Subcutaneous adipose tissue (tissue), 4 donors: ENCODE data around the gene TMEM132A. TPM values are rescaled to one million over a fixed set of nuclear protein-coding genes. Genes with fewer than 3 reads are reported as not detected.

ENCODE experiments used
- CTCF ChIP-seq: fragments of 450-650 bp; IDR thresholded peaks from one replicate; pipeline ENCODE4 v1.5.1; 2016; ENCODE audit warnings: low read depth, mild to moderate bottlenecking, control low read depth, antibody characterized with exemption, moderate library complexity
- total RNA-seq, 4 donors: library from RNA; depleted of rRNA; stranded (reverse); fragments of >200 nt; gene quantifications; one replicate each; pipeline ENCODE4 v1.1.0, GENCODE V29; 2016

Gene TMEM132A
- total RNA-seq, 4 donors from 2014 or later = 0.51 to 3.0 (median 1.3) TPM

- no peak for TF ChIP-seq CTCF
These were observed 6.1 kb downstream of the TMEM132A start for GRCh38 chr11:60930394-60930793.

- TF ChIP-seq CTCF = no peak
These were observed 7.7 kb downstream of the TMEM132A start for GRCh38 chr11:60931917-60932316.

GRCh38 chr11:60932605-60933356, 8.5 kb downstream of the TMEM132A start:
- no peak for TF ChIP-seq CTCF

GRCh38 chr11:60933416-60934123, 9.3 kb downstream of the TMEM132A start:
- TF ChIP-seq CTCF = no peak

- no peak for TF ChIP-seq CTCF
These were observed 10.0 kb downstream of the TMEM132A start for GRCh38 chr11:60934124-60934789.

- no peak for TF ChIP-seq CTCF
These were observed 10.7 kb downstream of the TMEM132A start for GRCh38 chr11:60934790-60935605.
